NB4 (cell line): ENCODE data around the gene SUCLG2.

Experiments used
- DNase-seq: peaks from one replicate; pipeline ENCODE4 v3.0.0; 2010; ENCODE audit warnings: low read depth
- H3K4me3 ChIP-seq: one replicate; pipeline ENCODE4 v1.5.1; 2011; ENCODE audit warnings: mild to moderate bottlenecking, low read depth, low read length, moderate library complexity
- MYC ChIP-seq: IDR thresholded peaks from 2 replicates; pipeline ENCODE4 v1.6.1; 2011; ENCODE audit warnings: low read depth, low read length
- POLR2A ChIP-seq: IDR thresholded peaks from 2 replicates; pipeline ENCODE4 v1.6.1; 2011; ENCODE audit warnings: mild to moderate bottlenecking; ENCODE audit not compliant: insufficient read length; ENCODE audit errors: extremely low read depth
- TF ChIP-seq, protein P1 (sequence below): IDR thresholded peaks from one replicate; pipeline ENCODE4 v1.5.1; 2012; ENCODE audit warnings: low read depth, low read length
- TF ChIP-seq, protein P2 (sequence below): IDR thresholded peaks from 2 replicates; pipeline ENCODE4 v1.6.1; 2011; ENCODE audit warnings: low read depth, low read length

SUCLG2 gene

GRCh38 chr3:67598814-67599556, 55.4 kb downstream of the SUCLG2 start:
- TF ChIP-seq, protein P1, sequence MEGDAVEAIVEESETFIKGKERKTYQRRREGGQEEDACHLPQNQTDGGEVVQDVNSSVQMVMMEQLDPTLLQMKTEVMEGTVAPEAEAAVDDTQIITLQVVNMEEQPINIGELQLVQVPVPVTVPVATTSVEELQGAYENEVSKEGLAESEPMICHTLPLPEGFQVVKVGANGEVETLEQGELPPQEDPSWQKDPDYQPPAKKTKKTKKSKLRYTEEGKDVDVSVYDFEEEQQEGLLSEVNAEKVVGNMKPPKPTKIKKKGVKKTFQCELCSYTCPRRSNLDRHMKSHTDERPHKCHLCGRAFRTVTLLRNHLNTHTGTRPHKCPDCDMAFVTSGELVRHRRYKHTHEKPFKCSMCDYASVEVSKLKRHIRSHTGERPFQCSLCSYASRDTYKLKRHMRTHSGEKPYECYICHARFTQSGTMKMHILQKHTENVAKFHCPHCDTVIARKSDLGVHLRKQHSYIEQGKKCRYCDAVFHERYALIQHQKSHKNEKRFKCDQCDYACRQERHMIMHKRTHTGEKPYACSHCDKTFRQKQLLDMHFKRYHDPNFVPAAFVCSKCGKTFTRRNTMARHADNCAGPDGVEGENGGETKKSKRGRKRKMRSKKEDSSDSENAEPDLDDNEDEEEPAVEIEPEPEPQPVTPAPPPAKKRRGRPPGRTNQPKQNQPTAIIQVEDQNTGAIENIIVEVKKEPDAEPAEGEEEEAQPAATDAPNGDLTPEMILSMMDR: no peak
- TF ChIP-seq MYC: no peak
- TF ChIP-seq POLR2A: no peak
- TF ChIP-seq, protein P2, sequence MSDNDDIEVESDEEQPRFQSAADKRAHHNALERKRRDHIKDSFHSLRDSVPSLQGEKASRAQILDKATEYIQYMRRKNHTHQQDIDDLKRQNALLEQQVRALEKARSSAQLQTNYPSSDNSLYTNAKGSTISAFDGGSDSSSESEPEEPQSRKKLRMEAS: no peak
- DNase-seq: no peak
- H3K4me3 ChIP-seq: no peak overlapping the region

DNA sequence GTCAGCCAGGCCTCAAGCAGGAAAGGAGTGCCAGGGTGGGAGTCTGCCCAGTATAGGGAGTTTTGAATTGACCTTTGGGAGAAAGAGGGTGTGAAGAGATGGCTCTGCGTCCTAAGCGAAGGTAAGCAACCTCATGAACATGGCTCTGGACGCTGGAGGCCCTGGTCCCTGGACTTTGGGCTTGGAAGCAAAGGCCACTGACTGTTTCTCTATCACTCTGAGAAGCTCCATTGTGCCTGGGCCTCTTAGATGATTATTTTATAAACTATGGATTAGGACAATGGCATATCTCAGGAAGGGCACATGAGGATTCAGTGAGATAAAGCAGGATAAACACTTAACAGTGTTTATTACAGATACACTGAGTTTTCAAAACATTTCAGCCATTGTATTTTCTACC, 59.0 kb downstream of the SUCLG2 start:
- H3K4me3 ChIP-seq: no peak overlapping the region
- TF ChIP-seq POLR2A (no peak), MYC (no peak)
- TF ChIP-seq, protein P2: no peak
- TF ChIP-seq, protein P1: no peak
- no peak for DNase-seq

- no peak for TF ChIP-seq MYC
- TF ChIP-seq, protein P1: no peak
- no peak overlapping the region for H3K4me3 ChIP-seq
- no peak for DNase-seq
Measured at GRCh38 chr3:67593761-67594234, 60.6 kb downstream of the SUCLG2 start.

GRCh38 chr3:67592057-67592456, 62.4 kb downstream of the SUCLG2 start:
- TF ChIP-seq, protein P2: no peak
- no peak for TF ChIP-seq POLR2A
- TF ChIP-seq MYC: no peak
- TF ChIP-seq, protein P1: no peak
- DNase-seq: no peak
- no peak overlapping the region for H3K4me3 ChIP-seq

DNA sequence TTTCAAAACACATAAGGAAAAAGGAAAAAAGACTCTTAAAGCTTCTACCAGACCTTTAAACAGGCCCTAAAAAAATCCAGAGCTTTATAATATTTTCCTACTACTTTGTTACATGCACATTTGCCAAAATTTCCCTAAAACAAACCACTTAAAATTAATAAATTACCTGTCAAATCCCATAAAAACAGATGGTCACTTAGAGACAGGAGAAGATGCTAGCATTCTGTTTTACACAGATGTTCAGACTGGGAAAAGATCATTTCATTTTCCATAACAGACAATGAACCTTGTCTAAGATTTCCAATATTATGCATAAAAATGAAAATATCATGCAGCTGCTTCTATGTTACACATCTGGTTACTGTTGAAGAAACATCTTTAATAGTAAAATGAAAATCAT, 66.6 kb downstream of the SUCLG2 start:
- H3K4me3 ChIP-seq: no peak overlapping the region
- TF ChIP-seq MYC (no peak), POLR2A (no peak)
- TF ChIP-seq, protein P2: no peak
- TF ChIP-seq, protein P1: no peak
- no peak for DNase-seq
